HG03354 (cell line): ENCODE measurements around the gene SLC46A2.

Experiments
- ATAC-seq: cut with Tn5 transposase; IDR thresholded peaks from one replicate; pipeline ENCODE4 v1.9.1; 2021; ENCODE audit warnings: mild to moderate bottlenecking; ENCODE audit not compliant: unreplicated experiment, poor library complexity, severe bottlenecking

The SLC46A2 gene

GRCh38 chr9:112839331-112839730 is 51.3 kb downstream of the SLC46A2 start:
- ATAC-seq, result no peak

- no peak for ATAC-seq
These were observed 52.3 kb downstream of the SLC46A2 start for GRCh38 chr9:112838342-112838741.

- no peak for ATAC-seq
These were observed 54.3 kb downstream of the SLC46A2 start for GRCh38 chr9:112836394-112836793.

GRCh38 chr9:112833081-112833480 is 57.6 kb downstream of the SLC46A2 start:
- ATAC-seq, result no peak

- no peak for ATAC-seq
These were observed 58.7 kb downstream of the SLC46A2 start for GRCh38 chr9:112831969-112832368.

GRCh38 chr9:112831281-112831851 is 59.3 kb downstream of the SLC46A2 start:
- ATAC-seq, result no peak
